Measurements from ENCODE around the gene CYB5D1. TPM values are rescaled to one million over a fixed set of nuclear protein-coding genes. Genes with fewer than 3 reads are reported as not detected.
A peak's percentile ranks its signal among the peaks of the same experiment; 100 is the strongest.

CYB5D1 gene
- total RNA-seq, 1 donor from 2014 or later = 14.2 TPM

DNA sequence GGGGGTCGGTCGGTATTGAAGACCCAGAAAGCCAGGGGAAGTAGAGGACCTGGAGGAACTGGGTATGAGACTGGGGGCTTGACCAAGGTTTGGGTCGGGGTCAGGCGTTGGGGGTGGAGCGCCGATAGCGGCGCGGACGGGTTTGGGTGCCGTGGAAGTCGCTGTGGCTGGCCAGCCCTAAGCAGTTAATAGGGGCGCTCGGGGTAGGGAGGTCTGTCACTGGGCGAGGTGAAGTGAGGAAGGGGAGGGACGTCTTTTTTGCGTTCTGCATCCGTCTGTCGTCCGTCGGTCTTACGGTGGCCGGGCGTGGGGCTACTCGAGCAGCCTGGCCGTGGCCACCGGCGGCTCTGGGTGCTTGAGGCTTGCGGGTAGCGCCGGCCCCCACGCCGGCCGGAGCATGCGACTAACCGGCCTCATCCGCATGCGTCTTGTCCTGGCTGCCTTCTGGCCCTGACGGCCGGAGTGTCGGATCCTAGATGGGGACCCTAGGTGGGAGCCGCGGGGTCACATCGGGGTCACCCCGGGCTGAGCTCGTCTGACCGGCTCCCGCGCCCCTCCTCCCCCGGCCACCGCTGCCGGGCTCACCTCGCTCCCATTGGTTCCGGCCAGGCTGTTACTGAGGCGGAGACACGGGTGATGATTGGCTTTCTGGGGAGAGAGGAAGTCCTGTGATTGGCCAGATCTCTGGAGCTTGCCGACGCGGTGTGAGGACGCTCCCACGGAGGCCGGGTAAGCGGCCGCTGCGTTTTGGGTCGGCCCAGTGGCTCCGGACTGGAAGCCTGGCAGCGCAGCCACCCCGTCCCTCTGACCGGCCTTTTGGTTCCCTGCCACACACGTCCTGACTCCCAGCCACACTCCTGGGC, 13.3 kb upstream of the CYB5D1 start:
- peak; percentile 91 for DNase-seq

- no peak for DNase-seq
Observed at GRCh38 chr17:7845359-7846062, 12.3 kb upstream of the CYB5D1 start.

- DNase-seq = no peak
Observed at GRCh38 chr17:7846063-7846735, 11.6 kb upstream of the CYB5D1 start.

- DNase-seq = no peak
Observed at GRCh38 chr17:7846765-7847661, 10.8 kb upstream of the CYB5D1 start.

GRCh38 chr17:7848131-7848579, 9.6 kb upstream of the CYB5D1 start:
- DNase-seq = no peak

- no peak for DNase-seq
Observed at GRCh38 chr17:7848739-7849129, 9.1 kb upstream of the CYB5D1 start.

DNA sequence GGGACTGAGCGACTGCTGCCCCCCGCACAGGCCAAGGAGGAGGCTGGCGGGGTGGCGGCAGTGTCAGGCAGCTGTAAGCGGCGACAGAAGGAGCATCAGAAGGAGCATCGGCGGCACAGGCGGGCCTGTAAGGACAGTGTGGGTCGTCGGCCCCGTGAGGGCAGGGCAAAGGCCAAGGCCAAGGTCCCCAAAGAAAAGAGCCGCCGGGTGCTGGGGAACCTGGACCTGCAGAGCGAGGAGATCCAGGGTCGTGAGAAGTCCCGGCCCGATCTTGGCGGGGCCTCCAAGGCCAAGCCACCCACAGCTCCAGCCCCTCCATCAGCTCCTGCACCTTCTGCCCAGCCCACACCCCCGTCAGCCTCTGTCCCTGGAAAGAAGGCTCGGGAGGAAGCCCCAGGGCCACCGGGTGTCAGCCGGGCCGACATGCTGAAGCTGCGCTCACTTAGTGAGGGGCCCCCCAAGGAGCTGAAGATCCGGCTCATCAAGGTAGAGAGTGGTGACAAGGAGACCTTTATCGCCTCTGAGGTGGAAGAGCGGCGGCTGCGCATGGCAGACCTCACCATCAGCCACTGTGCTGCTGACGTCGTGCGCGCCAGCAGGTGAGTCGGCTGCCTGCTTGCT, 8.6 kb upstream of the CYB5D1 start:
- DNase-seq = no peak

DNA sequence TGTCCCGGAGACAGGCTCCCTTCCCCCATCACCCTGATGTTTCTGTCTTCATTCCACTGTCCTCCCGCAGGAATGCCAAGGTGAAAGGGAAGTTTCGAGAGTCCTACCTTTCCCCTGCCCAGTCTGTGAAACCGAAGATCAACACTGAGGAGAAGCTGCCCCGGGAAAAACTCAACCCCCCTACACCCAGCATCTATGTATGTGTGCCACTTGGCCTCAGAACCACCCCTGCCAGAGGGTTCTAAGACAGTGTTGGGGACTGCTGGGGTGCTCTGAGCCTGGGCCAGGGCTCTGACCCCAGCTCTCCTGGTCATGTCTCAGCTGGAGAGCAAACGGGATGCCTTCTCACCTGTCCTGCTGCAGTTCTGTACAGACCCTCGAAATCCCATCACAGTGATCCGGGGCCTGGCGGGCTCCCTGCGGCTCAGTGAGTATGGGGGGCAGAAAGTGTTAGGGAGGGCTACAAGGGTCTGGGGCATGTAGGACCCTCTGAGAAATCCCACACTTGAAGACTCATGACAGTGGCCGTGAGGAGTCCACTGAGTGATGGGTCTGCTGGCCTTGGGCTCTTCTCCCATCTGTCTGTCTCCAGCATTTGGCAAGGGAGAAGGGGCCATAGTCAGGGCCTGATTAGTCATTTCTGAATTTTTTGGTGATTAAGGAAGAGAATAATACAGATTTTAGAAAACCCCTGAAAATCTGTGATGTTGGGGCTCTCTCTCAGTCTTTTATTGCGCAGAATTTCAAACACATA, 7.9 kb upstream of the CYB5D1 start:
- no peak for DNase-seq

DNA sequence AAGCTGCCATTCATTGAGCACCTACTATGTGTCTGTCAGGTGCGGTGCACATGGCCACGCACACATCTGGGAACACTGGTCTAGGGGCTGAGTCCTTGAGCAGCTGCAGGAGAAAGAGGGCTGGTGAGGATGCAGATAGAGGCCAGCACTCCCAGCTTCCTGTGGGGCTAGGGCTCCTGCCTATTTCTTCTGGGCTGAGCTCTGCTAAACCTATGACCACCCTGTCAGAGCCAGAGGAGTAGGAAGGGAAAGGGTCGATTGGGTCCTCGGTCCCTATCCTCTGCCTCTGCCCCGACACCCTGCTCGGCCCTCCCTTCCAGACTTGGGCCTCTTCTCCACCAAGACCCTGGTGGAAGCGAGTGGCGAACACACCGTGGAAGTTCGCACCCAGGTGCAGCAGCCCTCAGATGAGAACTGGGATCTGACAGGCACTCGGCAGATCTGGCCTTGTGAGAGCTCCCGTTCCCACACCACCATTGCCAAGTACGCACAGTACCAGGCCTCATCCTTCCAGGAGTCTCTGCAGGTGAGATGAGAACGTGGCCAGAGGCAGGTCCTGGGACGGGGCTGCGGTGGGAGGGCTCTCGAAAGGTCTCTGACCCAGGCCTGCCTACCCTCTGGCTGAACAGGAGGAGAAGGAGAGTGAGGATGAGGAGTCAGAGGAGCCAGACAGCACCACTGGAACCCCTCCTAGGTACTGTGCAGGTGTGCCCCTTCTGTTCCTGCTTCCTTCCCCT, 6.9 kb upstream of the CYB5D1 start:
- DNase-seq = no peak

GRCh38 chr17:7851438-7852261, 6.2 kb upstream of the CYB5D1 start:
- DNase-seq = peak; percentile 77

- DNase-seq = no peak
Observed at GRCh38 chr17:7852262-7852670, 5.5 kb upstream of the CYB5D1 start.

DNA sequence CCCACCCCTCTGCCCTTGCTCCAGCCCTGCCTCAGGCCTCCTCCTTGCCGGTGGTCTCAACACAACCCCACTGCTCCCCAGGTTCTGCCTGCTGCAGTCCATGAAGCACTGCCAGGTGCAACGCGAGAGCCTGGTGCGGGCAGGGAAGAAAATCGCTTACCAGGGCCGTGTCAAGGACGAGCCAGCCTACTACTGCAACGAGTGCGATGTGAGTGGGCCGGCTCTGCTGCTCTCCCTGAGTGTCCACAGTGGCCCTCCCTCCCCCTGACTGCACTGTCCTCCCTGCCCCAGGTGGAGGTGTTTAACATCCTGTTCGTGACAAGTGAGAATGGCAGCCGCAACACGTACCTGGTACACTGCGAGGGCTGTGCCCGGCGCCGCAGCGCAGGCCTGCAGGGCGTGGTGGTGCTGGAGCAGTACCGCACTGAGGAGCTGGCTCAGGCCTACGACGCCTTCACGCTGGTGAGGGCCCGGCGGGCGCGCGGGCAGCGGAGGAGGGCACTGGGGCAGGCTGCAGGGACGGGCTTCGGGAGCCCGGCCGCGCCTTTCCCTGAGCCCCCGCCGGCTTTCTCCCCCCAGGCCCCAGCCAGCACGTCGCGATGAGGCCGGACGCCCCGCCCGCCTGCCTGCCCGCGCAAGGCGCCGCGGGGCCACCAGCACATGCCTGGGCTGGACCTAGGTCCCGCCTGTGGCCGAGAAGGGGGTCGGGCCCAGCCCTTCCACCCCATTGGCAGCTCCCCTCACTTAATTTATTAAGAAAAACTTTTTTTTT, 4.7 kb upstream of the CYB5D1 start:
- DNase-seq = no peak

DNA sequence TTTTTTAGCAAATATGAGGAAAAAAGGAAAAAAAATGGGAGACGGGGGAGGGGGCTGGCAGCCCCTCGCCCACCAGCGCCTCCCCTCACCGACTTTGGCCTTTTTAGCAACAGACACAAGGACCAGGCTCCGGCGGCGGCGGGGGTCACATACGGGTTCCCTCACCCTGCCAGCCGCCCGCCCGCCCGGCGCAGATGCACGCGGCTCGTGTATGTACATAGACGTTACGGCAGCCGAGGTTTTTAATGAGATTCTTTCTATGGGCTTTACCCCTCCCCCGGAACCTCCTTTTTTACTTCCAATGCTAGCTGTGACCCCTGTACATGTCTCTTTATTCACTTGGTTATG, 4.1 kb upstream of the CYB5D1 start:
- no peak for DNase-seq

GRCh38 chr17:7854078-7854777, 3.6 kb upstream of the CYB5D1 start:
- no peak for DNase-seq

GRCh38 chr17:7854851-7855659, 2.7 kb upstream of the CYB5D1 start, which contains the start of gene TMEM88:
TMEM88 (plus strand) TSS chr17:7855066; CDS start chr17:7855075, 9 bp downstream.
- no peak for DNase-seq

GRCh38 chr17:7855660-7856010, 2.2 kb upstream of the CYB5D1 start:
- no peak for DNase-seq
